GM18511 (cell line): ENCODE measurements around the gene RPS25.
"Not testable (repeated sequence)": the region's sequence is repeated elsewhere in the genome, so short reads cannot be mapped to it uniquely, and the experiment has no call there.

Experiments used
- ATAC-seq: cut with Tn5 transposase; IDR thresholded peaks from one replicate; pipeline ENCODE4 v1.9.1; 2021; ENCODE audit warnings: mild to moderate bottlenecking, moderate library complexity; ENCODE audit not compliant: unreplicated experiment

RPS25 gene

DNA sequence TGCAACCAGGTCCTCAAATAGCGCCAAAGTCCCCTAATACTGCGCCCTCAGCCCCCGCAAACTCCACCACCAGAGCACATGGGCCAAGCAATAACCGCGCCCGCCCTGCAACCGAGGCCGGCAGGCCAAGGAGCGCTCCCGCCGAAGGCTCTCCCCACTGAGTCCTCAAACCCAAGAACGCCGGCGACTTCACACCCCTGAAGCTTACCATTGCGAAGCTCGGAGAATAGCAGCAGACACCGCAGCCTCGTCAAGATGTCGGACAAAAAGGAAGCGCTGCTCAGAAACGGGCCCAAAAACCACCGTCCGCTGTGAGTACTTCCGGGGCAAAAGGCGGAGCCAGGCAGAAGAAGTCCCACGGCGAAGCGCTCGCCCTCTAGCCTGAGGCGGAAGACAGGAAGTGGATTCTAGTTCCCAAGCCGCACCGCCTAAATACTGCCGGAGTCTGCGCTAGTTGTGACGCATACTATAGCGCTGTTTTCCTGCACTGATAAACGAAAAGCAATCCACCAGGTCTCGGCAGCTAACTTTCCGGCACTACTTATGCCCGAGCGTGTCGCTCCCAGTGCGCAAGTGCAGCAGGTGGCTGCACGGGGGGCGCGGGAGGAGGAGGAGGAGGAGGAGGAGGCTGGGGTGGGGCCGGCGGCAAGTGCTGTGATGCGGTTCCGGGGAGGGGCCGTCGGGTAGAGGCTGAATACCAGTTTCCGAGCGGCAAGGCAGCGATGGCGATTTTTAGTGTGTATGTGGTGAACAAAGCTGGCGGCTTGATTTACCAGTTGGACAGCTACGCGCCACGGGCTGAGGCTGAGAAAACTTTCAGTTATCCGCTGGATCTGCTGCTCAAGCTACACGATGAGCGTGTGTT, at the start of gene RPS25, which contains the start of gene TRAPPC4:
Gene RPS25, minus strand, starts transcription at position 270 of the 865 bp plus-strand sequence. Its CDS starts 59 bp downstream, at position 211.
Gene TRAPPC4, plus strand, starts transcription at position 693 of the 865 bp plus-strand sequence. Its CDS starts 30 bp downstream, at position 723.
- ATAC-seq, result peak; percentile 94

- peak; percentile 91 for ATAC-seq
Measured at GRCh38 chr11:119067371-119068222, 49.5 kb upstream of the RPS25 start, which contains the start of gene VPS11. Gene VPS11, plus strand, starts transcription at chr11:119067818. Its CDS starts 6 bp downstream, at chr11:119067824.

- ATAC-seq, result no peak
Measured at GRCh38 chr11:119065369-119065768, 47.2 kb upstream of the RPS25 start.

DNA sequence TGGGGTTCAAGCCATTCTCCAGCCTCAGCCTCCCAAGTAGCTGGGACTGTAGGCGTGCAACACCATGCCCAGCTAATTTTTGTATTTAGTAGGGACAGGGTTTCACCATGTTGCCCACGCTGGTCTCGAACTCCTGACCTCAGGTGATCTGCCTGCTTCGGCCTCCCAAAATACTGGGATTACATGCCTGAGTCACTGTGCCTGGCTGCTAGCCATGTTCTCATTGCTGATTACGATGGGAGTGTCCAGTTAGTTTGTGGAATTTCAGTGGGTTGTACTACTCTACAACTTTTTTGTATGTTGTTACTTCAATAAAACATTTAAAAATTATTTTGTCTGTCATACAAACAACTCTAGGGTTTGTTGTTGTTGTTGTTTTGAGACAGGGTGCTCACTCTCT, 44.6 kb upstream of the RPS25 start:
- ATAC-seq, result no peak

- ATAC-seq, result no peak
Measured at GRCh38 chr11:119061256-119061655, 43.1 kb upstream of the RPS25 start.

DNA sequence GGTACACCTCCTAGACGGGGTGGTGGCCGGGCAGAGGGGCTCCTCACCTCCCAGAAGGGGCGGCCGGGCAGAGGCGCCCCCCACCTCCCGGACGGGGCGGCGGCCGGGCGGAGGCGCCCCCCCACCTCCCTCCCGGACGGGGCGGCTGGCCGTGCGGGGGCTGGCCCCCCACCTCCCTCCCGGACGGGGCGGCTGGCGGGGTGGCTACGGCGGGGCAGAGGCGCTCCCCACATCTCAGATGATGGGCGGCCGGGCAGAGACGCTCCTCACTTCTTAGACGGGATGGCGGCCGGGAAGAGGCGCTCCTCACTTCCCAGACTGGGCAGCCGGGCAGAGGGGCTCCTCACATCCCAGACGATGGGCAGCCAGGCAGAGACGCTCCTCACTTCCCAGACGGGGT, 41.0 kb upstream of the RPS25 start:
- ATAC-seq, result not testable (repeated sequence)

DNA sequence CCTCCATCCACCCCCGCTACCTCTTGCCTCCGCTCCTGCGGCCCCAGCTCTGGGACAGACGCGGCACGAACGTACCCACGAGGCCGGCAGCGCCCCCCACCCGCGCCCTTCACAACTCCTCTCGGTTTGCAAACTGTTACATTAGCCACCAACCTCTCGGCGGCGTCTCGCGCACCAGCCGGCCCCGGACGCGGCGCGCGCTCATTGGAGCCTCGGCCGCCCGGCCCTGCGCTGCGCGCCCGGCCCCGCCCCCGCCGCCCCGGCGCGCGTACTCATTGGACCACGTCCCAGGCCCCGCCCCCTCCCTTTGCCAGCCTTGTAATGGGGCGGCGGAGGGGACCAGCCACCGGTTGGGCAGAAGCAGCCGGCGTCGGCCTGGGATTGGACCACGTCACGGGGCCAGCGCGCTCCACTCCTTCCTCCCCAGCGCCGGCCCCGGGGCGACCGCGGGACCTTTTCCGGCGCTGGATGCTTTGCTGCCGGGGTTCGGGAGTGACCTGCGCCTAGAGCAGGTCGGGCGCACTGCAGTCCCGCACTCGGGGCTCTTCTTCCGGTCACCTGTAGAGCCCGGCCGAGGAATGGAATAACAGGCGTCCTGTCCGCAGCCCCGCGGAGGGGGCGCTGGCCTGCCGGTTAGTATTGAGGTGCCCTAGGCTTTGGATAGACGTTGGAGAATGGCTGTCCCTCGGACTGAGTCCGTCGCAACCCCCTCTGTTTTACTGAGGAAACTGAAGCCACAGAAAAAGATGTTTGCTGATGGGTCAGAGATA, 39.0 kb upstream of the RPS25 start, which contains the start of gene HYOU1:
Gene HYOU1, minus strand, starts transcription at position 206 of the 770 bp plus-strand sequence. CDS start 1,045 bp downstream, outside the sequence.
- ATAC-seq, result peak; percentile 94

DNA sequence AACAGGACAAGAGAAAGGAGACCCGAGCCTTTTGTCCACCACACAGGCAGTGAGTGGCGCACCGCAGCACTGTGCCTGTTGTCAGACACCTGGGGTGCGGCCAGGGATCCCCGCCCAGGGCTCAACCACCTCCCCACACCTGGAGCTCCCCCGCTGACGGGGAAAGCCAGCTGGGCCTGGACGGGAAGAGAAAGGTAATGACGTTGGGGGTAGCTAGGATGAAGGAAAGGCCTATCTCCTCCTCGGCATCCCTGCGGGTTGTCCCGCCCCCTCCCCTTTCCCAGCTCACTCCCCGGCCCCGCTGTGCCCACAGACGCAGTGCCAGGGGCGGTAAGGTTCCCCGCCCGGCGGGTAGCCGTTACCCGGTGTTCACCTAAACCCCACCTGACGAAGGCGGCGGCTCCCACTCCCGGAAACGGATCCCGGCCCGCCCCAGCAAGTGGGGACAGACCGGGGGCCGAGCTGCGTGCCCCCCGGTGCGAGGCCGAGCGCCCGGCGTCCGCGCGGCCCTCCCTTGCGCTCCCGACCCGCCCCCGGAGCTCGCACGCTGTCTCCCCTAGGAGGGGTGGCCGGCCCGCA, 38.4 kb upstream of the RPS25 start:
- ATAC-seq, result peak; percentile 19

DNA sequence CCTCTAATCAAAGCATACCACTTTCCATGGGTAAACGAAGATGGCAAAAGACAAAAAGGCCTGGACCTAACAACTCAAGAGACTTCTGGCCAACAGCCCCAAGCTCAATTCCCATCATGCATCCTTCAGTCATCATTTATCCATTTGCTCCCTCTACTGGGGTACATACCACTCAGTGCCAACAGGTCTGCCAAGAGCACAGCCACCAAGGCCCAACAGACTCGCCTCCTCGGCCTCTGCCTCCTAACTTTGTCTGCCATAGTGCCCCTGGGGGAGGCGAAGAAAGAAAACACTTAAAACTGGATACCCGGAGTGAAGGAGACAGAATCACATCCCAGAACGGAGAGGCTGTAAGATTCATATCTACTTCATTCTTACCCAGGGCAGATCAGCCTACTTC, 37.8 kb upstream of the RPS25 start:
- no peak for ATAC-seq

DNA sequence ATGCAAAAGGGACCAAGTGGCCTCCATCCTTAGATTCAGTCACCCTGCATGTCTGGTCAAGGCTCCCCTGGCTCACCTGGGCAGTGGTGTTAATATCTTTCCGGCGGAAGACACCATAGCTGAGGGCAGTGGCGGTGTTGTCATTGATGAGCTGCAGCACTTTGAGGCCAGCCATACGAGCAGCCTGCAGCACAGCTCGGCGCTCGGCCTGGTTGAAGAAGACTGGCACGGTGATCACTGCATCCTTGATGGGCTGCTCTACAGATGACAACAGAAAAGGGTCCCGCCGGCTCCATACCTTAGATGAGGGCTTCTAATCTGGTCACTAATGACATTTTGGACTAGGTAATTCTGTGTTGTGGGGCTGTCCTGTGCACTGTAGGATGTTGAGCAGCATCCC, 36.3 kb upstream of the RPS25 start:
- no peak for ATAC-seq

GRCh38 chr11:119052163-119052814, 34.1 kb upstream of the RPS25 start:
- ATAC-seq, result no peak

- ATAC-seq, result peak; percentile 72
Measured at GRCh38 chr11:119051440-119052162, 33.5 kb upstream of the RPS25 start.

- no peak for ATAC-seq
Measured at GRCh38 chr11:119049081-119049480, 30.9 kb upstream of the RPS25 start.

DNA sequence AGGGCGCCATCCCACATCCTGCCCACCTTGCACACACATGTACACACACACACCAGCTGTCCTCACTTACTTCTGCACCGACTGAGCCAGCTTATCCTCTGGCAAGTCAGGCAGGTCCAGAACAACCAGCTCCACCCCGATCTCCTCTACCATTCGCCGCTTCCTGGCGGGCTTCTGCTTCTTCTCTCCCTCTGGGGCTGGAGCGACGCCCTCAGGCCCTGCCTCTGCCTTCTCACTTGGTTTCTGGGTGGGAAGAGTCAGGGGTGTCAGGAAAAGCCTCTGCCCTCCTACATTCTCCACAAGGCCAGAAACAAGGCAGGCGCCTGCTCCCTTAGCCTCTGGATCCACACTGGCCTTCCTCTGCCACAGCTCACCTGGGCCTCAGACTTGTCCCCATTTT, 30.5 kb upstream of the RPS25 start:
- no peak for ATAC-seq

GRCh38 chr11:119047205-119047604, 29.1 kb upstream of the RPS25 start:
- ATAC-seq, result no peak

DNA sequence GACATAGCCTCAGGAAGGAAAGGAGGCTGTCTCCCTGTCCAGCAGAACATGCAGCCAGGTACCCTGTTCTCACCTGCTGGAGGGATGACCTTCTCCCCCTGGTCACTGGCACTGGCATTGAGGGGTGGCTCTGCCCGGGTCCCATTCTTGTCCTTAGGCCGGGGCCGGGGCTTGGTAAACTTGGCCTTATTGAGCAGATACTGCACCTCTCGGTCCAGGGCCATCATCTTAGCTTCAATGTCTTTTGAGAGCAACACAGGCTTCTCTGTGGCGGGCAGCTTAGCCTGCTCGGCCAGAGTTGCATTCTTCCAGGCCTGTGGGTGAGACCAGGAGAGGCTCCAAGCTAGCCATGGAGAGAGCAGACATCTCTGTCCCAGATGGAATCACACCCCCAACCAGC, 28.3 kb upstream of the RPS25 start:
- no peak for ATAC-seq

DNA sequence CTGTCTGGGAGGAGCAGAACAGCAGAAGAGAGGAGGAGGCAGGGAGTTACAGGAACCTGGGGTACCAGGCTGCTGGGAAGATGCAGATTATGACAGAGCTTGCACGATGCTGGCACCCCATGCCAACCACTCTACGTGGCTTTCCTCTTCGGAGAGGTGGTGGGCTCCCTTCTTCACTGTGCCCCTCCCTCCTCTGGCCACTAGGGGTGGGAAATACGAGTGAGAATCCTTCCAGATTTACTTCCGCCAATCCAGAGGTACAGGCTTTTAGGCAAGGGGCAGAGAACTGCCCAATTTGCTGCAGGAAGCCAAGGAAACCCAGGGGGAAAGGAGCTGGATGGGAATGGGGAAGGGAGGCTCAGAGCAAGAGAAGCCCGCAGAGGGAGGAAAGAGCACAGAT, 26.6 kb upstream of the RPS25 start:
- no peak for ATAC-seq

DNA sequence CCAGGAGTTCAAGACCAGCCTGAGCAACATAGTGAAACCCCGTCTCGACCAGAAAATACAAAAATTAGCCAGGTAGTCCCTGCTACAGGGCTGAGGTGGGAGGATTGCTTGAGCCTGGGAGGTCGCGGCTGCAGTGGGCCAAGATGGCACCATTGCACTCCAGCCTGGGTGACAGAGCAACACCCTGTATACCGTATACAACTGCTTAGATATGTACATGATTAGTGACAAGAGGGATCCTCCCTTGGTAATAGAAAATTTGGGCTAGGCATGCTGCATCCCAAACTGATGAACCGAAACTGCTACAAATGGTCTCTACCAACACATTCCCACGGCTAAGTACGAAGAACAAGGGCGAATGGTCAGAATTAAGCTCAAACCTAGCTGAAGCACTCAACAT, 24.8 kb upstream of the RPS25 start:
- no peak for ATAC-seq
